GM10266 (cell line): ENCODE measurements around the gene TIMM9.

Experiments used
- DNase-seq: peaks from one replicate; pipeline ENCODE4 v3.0.0; 2012; ENCODE audit errors: extremely low spot score
- CTCF ChIP-seq: IDR thresholded peaks from 2 replicates; pipeline ENCODE4 v1.5.1; 2012; ENCODE audit warnings: mild to moderate bottlenecking, low read depth; ENCODE audit not compliant: control insufficient read depth, insufficient read depth; ENCODE audit errors: missing control alignments

The TIMM9 gene, protein sequence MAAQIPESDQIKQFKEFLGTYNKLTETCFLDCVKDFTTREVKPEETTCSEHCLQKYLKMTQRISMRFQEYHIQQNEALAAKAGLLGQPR

GRCh38 chr14:58427281-58428117, at the start of gene TIMM9, which contains the start of gene KIAA0586:
TIMM9 (minus strand) TSS chr14:58427531; CDS start chr14:58411945, 15,586 bp downstream.
KIAA0586 (plus strand) TSS chr14:58427719; CDS start chr14:58428265, 546 bp downstream.
- DNase-seq = peak; percentile 87
- no peak for TF ChIP-seq CTCF

GRCh38 chr14:58476320-58476719, 49.0 kb upstream of the TIMM9 start:
- no peak for TF ChIP-seq CTCF
- DNase-seq = no peak

- DNase-seq = no peak
- no peak for TF ChIP-seq CTCF
These were observed 42.0 kb upstream of the TIMM9 start for GRCh38 chr14:58469309-58469708.

DNA sequence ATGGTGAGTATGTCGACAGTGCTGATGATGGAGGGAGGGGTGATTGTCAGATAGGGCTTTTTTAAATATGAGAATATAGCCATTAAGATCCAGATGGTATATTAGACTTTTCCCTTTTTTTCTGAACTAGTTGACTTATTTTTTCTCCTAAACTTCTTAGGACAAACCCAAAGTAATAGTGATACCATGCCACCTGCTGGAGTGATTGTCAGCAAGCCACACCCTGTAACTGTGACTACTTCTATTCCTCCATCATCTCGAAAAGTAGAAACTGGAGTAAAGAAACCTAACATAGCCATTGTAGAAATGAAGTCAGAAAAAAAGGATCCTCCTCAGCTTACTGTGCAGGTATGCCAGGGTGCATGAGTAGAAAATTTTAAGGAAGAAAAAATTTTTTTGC, 40.2 kb upstream of the TIMM9 start:
- no peak for DNase-seq
- TF ChIP-seq CTCF = no peak

GRCh38 chr14:58466459-58466858, 39.1 kb upstream of the TIMM9 start:
- no peak for TF ChIP-seq CTCF
- DNase-seq = no peak

DNA sequence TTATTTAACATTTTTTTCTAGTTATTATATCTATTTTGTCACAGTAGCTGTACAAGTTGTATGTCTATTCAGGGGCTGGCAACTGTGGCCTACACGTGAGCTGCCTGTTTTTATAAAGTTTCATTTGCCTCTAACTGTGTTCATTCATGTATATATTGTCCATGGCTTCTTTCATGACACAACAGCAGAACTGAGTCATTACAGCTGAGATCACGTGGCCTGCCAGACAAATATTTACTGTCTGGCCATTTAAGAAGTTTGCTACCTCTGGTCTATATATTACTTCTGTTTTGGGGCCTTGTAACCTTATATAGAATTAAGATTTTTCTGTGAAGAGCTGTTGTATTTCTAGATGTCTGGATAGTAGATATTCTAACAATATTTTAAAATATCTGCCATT, 38.1 kb upstream of the TIMM9 start:
- no peak for TF ChIP-seq CTCF
- DNase-seq = no peak

DNA sequence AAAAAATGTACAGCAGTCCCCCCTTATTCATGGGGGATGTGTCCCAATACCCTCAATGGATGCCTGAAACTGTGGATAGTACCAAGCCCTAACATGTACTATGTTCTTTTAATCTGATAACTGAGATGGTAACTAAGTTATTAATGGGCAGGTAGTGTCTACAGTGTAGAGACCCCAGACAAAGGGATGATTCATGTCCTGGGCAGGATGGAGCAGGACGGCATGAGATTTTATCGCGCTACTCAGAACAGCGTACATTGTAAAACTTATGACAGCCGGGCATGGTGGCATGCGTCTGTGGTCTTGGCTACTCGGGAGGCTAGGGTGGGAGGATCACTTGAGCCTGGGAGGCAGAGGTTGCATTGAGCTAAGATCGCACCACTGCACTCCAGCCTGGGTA, 37.3 kb upstream of the TIMM9 start:
- no peak for TF ChIP-seq CTCF
- DNase-seq = no peak
